DMS153 treated with DMSO at 0.1 percent for 48 hours (cell line): ENCODE measurements around the gene CD58.

Experiments
- DNase-seq: peaks from one replicate; lab custom pipeline; 2025; ENCODE audit not compliant: unreplicated experiment; lab: John Stamatoyannopoulos, UW

CD58 gene

DNA sequence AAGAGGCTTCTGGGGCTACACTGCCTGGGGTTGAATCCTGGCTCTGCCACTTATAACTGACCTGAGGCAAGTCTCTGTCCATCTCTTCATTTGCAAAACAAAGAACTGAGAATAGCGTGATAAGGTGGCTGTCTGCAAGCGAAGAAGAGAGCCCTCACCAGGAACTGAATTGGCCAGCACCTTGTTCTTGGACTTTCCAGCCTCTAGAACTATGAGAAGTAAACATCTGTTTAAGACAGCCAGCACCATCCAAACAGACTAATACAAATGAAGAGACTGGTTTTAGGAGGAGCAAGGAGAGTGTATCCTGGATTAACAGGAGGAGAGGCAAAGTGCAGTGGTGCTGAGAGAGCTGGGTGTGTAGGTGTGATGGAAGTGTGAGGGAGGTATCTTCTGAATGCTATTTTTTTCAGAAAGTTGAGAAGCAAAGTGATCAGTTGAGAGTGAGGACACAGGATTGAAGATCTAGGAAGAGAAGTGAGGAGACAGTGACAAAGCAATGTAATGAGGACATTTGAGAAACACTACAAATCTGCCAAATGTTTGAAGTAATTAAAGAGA is 59.3 kb downstream of the CD58 start:
- no peak for DNase-seq

- no peak for DNase-seq
Measured at GRCh38 chr1:116510361-116510760, 60.5 kb downstream of the CD58 start.

DNA sequence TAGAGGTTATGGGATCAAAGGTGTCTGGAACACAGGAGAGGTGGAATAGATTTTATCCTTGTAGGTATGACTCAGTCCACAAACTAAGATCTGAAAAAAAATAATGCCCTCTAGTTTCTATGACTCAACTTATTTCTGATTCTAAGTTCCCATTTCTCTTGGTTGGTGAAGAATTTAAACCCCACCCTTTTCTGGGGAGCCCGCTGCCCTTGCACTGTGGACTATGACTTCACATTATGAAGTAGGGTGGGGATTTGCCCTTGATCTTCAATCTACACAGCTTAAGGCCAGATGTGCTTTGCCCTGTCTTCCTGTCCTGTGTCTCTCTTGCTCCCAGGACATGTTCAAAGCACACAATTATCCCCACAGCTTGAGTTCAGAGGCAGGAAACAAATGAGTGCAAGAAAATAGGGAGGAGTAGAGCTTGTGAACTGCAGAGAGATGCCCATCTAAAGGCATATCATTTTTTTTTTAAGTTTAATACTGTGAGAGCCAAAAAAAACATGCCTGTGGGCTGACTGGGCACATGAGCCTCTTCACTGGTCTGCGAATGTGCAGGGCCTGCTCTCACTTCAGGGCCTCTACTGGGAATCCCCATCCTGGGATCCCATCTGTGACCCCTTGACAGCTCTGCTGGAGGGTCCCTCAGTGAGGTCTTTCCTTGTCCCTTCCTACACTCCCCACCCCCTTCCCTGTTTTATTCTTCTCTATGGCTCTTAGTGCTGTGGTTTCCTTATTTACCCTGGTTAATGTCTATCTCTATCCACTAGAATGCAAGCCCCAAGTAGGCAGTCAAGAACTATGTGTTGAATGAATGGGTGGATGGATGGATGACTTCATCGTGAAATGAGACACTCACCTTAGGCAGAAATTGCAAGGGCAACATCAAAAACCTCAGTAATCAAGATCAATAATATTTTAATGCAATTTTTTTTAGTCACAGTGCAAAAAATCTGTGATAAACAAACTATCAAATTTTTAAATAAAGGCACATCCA is 61.5 kb downstream of the CD58 start:
- DNase-seq = no peak

- no peak for DNase-seq
Measured at GRCh38 chr1:116508085-116508983, 62.5 kb downstream of the CD58 start.

GRCh38 chr1:116507631-116508030 is 63.2 kb downstream of the CD58 start:
- DNase-seq = no peak

DNA sequence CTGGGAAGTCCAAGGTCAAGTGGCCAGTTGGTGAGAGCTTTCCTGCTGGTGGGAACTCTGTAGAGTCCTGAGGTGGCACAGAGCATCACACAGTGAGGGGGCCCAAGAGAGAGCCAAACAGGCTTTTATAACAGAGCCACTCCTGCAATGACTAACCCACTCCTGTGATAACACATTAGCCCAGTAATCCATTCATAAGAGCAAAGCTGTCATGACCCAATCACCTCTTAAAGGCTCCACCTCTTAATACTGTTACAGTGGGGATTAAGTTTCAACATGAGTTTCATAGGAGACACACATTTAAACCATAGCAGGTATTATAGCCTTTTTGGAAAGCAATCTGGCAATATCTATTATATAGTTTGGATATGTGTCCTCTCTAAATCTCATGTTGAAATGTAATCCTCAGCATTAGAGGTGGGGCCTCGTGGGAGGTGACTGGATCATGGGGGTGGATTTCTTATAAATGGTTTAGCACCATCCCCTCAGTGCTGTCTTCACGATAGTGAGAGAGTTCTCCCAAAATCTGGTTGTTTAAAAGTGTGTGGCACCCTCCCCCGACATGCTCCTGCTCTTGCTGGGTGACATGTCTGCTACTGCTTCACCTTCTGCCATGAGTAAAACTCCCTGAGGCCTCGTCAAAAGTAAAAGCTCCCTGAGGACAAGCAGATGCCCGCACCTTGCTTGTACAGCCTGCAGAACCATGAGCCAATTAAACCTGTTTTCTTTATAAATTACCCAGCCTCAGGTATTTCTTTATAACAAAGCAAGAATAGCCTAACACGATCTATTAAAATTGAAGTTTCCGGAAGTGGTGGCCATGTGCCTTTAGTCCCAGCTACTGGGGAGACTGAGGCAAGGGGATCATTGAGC is 64.5 kb downstream of the CD58 start:
- DNase-seq = no peak

DNA sequence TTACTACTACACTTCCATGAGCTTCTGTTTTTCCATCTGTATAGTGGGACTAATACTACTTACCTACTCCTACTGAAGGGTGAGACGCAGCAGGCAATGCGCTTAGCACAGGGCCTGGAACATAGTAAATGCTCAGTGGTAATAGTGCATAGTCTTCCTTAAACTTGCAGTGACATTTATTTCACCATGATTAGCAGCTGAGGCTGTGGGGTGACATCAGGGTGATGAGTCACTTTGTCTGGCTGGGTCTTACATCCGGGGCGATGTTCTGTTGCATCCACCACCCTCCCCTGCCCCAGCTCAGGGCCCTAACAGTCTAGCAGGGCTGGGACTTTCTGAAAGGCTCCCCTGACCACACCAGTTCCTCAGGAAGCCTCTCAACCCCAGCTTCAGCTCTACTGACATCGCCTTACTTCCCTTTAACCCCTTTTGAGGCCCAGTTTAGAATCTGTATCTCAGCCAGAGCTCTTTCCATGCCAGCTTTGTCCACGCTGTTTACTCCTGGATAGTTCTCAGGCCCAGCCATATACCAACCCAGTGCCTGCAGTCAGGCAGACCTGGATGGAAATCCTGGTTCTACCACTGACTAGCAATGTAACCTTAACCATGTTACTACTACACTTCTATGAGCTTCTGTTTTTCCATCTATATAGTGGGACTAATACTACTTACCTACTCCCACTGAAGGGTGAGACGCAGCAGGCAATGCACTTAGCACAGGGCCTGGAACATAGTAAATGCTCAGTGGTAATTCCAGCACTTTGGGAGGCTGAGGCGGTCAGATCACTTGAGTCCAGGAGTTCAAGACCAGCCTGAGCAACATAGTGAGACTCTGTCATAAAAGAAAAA is 66.3 kb downstream of the CD58 start:
- DNase-seq = no peak

GRCh38 chr1:116503546-116504307 is 67.1 kb downstream of the CD58 start:
- DNase-seq = no peak

DNA sequence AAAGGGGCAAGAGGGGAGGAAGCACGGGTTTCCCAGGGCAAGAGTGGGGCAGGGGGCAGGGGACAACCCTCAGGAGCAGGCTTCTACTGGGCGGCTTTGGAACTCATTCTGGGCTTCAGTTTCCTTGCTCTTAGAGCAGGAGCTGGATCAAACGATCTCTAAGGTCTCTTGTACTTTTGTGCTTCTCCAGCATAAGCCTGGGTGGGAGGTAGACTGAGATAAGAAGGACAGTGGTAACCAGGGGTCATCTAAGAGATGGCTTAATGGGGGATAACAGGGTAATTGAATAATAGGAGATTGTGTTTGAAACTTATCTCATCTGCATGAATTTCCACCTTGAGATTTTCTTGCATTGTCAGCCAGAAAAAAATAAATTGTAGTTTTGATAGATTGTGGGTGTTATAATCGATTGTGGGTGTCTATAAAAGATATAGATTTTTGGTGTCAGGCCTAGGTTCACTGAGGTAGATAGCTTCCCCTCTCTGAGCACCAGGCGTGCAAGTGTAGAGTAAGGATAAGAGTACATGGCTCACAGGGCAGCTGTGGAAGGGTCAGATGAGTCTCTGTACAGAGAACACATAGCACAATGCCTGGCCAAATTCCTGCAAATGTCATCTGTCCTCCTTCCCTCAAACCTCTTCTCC is 68.0 kb downstream of the CD58 start:
- no peak for DNase-seq

GRCh38 chr1:116501870-116502244 is 69.0 kb downstream of the CD58 start:
- DNase-seq = no peak

GRCh38 chr1:116501125-116501869 is 69.5 kb downstream of the CD58 start:
- DNase-seq = no peak

DNA sequence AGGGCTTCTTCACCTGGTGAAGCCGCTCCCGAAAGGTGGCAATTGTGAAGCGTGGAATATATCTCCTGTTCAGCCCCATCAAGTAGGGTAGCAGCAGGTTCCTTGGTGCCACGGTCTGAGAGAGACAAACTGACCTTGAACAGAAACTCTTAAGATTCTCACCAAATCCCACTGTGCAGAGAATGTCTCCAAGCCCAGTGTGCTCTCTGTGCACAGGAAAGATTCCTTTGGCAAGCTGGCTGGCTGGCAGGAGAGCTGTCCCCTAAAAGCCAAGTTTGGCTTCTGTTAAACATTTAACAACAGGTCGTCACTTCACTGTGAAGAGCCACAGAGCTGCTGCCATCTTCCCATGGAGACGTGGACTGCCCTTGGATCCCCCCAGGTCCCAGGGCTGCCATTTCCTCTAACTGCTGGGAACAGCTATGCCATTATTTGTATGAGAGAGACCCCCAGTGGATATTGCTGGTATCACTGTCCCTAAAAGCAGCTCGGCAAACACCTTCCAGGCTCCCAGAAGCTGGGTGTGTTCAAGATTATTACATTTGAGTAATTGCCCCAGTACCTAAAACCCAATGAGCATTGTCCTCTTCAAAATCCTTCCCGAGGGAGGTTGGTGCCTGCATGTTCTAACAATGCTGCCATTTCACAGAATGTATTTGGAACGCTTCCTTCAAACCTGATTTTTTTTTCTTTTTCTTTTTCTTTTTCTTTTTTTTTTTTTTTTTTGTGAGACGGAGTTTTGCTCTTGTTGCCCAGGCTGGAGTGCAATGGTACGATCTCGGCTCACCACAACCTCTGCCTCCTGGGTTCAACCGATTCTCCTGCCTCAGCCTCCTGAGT is 71.8 kb downstream of the CD58 start:
- peak; percentile 46 for DNase-seq

DNA sequence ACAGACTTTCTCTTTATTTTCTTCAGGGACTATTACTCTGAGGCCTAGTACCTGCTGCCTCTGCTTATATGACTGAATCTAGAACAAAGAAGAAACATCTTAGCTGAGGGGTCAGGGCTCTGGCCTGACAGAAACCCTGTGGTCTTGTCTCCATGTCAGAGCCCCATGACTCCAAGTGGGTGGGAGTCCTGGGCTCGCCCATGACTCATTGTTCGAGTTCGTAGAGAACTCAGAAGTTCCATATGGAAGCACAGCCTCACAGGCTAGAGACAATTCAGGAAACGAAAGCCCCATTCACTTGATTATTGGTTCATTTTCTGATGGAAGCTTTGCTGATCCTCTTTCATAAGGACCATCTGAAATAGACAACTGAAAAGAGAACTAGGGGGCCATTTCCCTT is 73.2 kb downstream of the CD58 start:
- no peak for DNase-seq

DNA sequence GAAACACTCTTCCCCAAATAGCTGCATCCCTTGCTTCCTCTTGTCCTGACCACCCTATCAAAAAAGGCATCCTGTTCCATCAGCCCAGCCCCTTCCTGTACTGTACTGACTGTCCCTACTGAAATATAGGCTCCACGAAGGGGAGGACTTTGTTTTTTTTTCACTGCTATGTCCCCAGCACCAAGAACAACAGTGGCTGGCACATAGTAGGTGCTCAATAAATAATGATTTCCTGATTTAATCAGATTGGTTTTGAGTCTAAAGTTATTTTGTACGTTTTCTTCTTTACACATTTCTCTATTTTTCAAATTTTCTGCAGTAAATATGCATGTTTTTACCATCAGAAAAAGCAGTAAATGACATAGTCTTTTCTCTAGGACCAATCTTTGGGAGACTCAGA is 73.9 kb downstream of the CD58 start:
- no peak for DNase-seq

- DNase-seq = no peak
Measured at GRCh38 chr1:116496380-116496779, 74.4 kb downstream of the CD58 start.

DNA sequence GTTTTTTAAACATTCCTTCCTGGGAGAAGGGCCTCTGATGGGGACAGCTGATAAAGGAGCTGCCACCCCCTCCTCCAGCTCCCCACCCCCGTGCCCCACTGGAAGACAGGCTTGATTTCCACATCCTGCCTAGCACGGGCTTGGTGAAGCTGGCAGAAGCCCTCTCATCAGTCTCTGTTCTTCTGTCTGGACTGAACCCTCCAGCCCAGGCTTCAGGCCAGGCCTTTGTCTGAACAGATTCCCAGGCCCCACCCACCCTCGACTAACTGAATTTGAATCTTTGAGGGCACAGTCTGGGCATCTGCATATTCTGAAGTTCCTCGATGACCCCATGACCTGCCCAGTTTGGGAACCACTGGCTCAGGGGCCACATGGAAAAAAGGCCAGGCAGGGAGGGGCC is 75.3 kb downstream of the CD58 start:
- no peak for DNase-seq

DNA sequence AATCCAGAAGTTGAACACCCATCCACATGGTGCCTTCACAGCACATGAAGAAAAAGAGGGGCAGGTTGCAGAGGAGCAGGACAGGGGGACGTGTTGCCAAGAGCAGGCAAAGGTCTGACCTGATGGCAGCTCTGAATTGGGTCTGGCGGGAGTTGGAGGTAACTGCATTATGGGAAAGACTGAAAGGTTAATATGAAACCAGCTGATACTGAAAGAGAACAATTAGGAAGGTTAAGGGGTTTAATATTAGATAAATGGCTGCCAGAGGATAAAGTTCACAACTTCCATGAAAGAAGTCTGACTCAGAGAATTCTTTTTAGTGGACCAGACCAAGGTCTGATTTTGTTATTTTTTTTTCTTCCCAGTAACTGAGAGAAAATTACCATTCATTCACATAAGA is 76.1 kb downstream of the CD58 start:
- DNase-seq = no peak
